GM23338 (cell line): ENCODE measurements around the gene MS4A15.

Experiments used
- CREB1 ChIP-seq: fragments of 250-450 bp; sonication (Bioruptor Pico); IDR thresholded peaks from 2 replicates; pipeline ENCODE4 v1.5.0; 2020; ENCODE audit warnings: low read depth, mild to moderate bottlenecking, moderate library complexity
- CTCF ChIP-seq, 2 experiments: fragments of 200-600 bp in 1 of 2; sonication (generic) in 1 of 2; conservative IDR thresholded peaks; 2 replicates each; pipeline versions ENCODE4 v1.5.1 to v1.6.1; 2016 to 2017; ENCODE audit warnings: antibody characterized with exemption in 2 of 2, low read depth in 2 of 2, mild to moderate bottlenecking in 2 of 2, moderate library complexity in 1 of 2
- EZH2 ChIP-seq: fragments of 200-600 bp; sonication (generic); IDR thresholded peaks from one replicate; pipeline ENCODE4 v1.8.0; 2017; ENCODE audit warnings: antibody characterized with exemption, mild to moderate bottlenecking, low read depth; ENCODE audit not compliant: unreplicated experiment
- EZH2phosphoT487 ChIP-seq: fragments of 200-600 bp; sonication (generic); IDR thresholded peaks from one replicate; pipeline ENCODE4 v1.8.1; 2018; ENCODE audit warnings: antibody characterized with exemption; ENCODE audit not compliant: unreplicated experiment
- JUNB ChIP-seq: IDR thresholded peaks from one replicate; pipeline ENCODE4 v1.6.1; 2016; ENCODE audit warnings: antibody characterized with exemption; ENCODE audit not compliant: unreplicated experiment
- POLR2AphosphoS5 ChIP-seq: IDR thresholded peaks from 2 replicates; pipeline ENCODE4 v1.6.1; 2016; ENCODE audit warnings: antibody characterized with exemption, low read depth
- REST ChIP-seq: IDR thresholded peaks from one replicate; pipeline ENCODE4 v1.6.1; 2018; ENCODE audit warnings: antibody characterized with exemption; ENCODE audit not compliant: unreplicated experiment

GRCh38 chr11:60780065-60780464, 23.4 kb downstream of the MS4A15 start:
- no peak for TF ChIP-seq CTCF (conservative IDR thresholded peaks at IDR 0.05; ENCODE audit: low read depth in 2 of 2)
- TF ChIP-seq EZH2, result no peak
- TF ChIP-seq CREB1 (CRISPR knock-in tag), result no peak
- TF ChIP-seq JUNB, result no peak
- no peak for TF ChIP-seq REST
- TF ChIP-seq EZH2phosphoT487, result no peak
- no peak for TF ChIP-seq POLR2AphosphoS5
